Right renal pelvis (tissue), 4 donors: Measurements from ENCODE around the gene ZBTB9. TPM values are rescaled to one million over a fixed set of nuclear protein-coding genes. Genes with fewer than 3 reads are reported as not detected.

Experiments
- DNase-seq, 4 donors: peaks; one replicate each; pipeline ENCODE4 v3.0.0-alpha.2; 2013; ENCODE audit warnings: low read depth in 4 of 4, low spot score in 3 of 4, missing footprints in 1 of 4
- polyA plus RNA-seq, 4 donors: library from polyadenylated mRNA; unstranded; fragments of 120-200 nt; gene quantifications; one replicate each; pipeline ENCODE4 v1.2.1, GENCODE V29; 2013; ENCODE audit not compliant: insufficient read length in 4 of 4

Gene ZBTB9
- polyA plus RNA-seq, 4 donors = 15.3 to 18.0 (median 16.2) TPM

GRCh38 chr6:33432546-33432945 is 21.8 kb upstream of the ZBTB9 start:
- DNase-seq = no peak

DNA sequence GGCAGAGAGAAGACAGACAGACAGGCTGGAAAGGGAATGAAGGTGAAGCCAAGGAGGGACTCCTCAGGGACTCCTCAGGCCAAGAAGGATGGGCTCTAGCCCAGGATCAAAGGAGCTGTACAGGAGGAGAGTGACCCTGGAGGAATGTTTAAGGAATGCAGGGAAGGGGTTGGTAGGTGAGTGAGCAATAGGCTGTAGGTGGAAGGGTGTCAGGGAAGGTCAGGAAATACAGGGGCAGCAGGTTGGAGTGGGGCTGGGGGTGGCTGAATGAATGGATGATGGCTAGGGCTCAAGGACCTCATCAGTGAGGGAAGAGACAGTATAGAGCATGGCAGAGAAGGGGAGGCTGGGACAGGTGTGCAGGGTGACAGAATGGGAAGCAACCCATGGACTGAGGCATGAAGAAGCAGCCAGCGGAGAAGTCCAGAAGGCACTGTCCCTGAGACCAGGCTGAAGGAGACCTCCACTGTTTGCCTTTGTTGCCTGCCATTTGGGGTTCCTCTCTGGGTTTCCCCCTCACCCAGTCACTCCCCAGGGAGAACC is 21.3 kb upstream of the ZBTB9 start:
- no peak for DNase-seq

DNA sequence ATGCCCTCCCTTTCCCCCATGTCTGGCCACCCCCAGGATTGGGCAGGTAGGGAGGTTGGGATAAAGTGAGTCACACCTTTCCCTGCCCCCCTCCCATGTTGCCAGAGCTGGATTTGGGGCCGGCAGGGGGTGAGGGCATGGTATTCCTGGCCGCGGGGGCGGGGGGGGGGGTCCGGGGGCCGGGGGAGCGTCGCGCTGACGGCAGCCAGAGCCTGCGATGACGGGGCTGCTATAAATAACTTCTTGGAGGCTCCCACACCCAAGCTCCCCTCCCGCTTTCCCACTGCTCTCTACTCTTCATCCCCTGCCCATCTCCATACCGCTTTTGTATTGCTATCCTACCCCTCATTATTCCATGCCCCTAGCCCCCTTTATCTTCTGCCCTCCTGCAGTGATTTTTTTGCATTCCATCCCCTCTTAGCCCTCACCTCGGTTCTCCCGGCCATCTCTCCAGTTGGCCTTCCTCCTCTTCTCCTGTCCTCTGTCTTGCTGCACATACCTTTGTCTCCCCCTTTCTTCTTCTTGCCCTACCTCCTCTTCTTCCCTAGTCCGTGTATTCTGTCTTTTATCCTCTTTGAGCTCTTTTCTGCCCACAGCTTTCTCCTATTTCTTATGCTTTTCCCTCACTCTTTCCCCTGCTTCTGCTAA is 20.7 kb upstream of the ZBTB9 start:
- no peak for DNase-seq

DNA sequence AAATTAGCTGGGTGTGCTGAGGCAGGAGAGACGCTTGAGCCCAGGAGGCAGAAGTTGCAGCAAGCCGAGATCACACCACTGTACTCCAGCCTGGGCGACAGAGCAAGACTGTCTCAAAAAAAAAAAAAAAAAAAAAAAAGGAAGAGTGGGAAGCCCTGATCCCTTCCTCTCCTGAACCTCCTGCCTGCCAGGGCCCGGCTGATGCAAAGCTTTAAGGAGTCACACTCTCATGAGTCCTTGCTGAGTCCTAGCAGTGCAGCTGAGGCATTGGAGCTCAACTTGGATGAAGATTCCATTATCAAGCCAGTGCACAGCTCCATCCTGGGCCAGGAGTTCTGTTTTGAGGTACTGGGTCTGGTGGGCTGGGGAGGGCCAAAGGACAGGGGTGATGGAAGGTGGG is 19.4 kb upstream of the ZBTB9 start:
- DNase-seq = no peak

DNA sequence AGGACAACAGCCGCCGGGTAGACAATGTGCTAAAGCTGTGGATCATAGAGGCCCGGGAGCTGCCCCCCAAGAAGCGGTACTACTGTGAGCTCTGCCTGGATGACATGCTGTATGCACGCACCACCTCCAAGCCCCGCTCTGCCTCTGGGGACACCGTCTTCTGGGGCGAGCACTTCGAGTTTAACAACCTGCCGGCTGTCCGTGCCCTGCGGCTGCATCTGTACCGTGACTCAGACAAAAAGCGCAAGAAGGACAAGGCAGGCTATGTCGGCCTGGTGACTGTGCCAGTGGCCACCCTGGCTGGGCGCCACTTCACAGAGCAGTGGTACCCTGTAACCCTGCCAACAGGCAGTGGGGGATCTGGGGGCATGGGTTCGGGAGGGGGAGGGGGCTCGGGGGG is 16.7 kb upstream of the ZBTB9 start:
- no peak for DNase-seq

- no peak for DNase-seq
These were observed 15.3 kb upstream of the ZBTB9 start for GRCh38 chr6:33438978-33439594.

- DNase-seq = no peak
These were observed 14.3 kb upstream of the ZBTB9 start for GRCh38 chr6:33439956-33440648.

DNA sequence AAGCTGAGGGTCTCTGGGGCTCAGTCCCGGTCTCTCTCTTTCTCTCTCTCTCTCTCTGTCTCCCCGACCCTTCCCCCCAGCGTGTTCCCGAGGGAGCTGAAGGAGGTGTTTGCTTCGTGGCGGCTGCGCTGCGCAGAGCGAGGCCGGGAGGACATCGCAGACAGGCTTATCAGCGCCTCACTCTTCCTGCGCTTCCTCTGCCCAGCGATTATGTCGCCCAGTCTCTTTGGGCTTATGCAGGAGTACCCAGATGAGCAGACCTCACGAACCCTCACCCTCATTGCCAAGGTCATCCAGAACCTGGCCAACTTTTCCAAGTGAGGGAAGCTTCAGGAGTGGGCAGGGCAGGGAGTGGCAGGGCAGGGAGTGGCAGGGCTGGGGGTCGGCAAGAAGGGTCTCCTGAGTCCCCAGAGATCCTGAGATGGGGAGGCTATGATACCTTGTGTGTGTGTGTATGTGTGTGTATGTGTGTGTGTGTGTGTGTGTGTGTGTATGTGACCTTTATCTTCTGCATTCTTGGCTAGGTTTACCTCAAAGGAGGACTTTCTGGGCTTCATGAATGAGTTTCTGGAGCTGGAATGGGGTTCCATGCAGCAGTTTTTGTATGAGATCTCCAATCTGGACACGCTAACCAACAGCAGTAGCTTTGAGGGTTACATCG is 13.6 kb upstream of the ZBTB9 start:
- DNase-seq = no peak

GRCh38 chr6:33441457-33441856 is 12.9 kb upstream of the ZBTB9 start:
- DNase-seq = no peak

DNA sequence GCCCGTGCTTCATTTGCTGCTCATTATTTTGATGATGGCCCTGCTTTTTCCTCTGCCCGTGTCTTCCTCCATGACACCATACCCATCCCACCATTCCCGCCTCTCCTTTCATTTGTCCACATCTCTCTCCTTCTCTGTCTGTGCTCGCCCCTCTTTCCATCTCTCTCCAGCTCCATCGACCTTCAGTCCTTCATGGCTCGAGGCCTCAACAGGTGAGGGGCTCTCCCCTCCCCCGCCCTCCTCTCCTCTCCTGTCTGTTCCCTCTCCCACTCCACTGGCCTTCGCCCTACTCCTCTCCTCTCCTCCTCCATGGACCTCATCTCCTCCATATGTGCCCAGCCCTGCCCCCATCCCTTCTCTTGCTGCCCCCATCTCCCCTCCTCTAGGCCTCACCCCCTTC is 12.1 kb upstream of the ZBTB9 start:
- no peak for DNase-seq

DNA sequence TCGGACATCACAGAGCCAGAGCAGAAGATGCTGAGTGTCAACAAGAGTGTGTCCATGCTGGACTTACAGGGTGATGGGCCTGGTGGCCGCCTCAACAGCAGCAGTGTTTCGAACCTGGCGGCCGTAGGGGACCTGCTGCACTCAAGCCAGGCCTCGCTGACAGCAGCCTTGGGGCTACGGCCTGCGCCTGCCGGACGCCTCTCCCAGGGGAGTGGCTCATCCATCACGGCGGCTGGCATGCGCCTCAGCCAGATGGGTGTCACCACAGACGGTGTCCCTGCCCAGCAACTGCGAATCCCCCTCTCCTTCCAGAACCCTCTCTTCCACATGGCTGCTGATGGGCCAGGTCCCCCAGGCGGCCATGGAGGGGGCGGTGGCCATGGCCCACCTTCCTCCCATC is 11.4 kb upstream of the ZBTB9 start:
- DNase-seq = no peak

DNA sequence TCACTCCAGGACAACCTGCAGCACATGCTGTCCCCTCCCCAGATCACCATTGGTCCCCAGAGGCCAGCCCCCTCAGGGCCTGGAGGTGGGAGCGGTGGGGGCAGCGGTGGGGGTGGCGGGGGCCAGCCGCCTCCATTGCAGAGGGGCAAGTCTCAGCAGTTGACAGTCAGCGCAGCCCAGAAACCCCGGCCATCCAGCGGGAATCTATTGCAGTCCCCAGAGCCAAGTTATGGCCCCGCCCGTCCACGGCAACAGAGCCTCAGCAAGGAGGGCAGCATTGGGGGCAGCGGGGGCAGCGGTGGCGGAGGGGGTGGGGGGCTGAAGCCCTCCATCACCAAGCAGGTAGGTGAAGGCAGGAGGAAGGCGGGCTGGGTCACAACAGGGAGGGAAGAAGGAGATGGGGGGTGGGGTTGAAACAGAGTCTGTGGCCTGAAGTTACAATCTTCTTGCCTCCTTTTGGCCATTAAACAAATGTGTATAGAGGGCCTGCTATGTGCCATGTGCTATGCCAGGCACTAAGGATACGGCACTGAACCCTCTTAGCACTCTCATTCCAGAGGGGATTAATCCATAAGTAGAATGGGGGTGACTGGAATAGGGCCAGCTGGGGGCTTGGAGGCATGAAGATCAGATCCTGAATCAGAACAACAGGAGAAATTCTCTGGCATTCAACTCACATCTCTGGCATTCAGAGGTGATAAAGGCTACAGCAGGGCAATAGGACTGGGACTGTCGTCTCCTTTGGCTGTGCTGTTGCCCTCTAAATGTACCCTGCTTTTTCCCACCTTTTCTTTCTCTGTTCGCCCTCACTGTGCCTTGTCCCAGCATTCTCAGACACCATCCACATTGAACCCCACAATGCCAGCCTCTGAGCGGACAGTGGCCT is 10.5 kb upstream of the ZBTB9 start:
- DNase-seq = no peak

DNA sequence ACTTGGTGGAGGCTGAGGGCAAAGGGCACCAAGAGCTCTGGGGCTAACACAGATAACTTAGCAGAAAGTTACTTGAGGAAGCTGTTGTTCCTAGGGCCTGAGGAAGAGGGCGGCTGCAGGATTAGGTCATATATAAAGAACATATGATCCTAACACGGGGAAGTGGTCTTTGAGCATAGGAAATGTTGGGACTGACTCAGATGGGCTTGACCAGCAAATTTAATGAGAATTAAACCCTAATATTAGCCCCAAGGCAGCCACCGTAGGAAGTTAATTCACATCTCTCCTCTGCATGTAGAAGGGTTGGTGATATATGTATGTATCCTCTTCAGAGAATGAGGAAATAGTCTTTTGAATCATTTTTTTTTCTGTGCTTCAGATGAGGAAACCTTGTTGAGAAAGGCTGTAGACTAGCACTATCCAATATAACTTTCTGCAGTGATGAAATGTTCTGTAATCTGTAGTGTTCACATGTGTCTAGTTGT is 9.2 kb upstream of the ZBTB9 start:
- no peak for DNase-seq

- no peak for DNase-seq
These were observed 8.0 kb upstream of the ZBTB9 start for GRCh38 chr6:33446356-33446755.

DNA sequence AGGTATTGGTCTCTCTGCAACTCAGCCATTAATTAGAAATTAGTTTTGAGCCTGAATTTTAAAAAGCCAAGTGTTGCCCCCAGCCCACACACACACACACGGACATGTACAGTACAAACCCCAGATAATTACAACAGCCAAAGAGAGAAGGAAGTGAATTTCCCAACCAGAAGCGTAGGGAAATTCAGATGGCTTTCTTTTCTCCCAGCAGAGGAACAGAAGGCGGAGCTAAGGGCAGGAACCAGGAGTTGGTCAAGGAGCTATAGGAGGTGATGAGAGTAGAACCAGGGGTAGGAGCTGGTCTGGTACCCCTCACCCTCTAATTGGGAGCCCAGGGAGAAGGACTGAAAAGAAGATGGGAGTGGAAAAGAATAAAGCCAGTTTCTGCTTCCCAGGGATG is 3.9 kb upstream of the ZBTB9 start:
- DNase-seq = no peak

- no peak for DNase-seq
These were observed 2.8 kb upstream of the ZBTB9 start for GRCh38 chr6:33451606-33452005.

DNA sequence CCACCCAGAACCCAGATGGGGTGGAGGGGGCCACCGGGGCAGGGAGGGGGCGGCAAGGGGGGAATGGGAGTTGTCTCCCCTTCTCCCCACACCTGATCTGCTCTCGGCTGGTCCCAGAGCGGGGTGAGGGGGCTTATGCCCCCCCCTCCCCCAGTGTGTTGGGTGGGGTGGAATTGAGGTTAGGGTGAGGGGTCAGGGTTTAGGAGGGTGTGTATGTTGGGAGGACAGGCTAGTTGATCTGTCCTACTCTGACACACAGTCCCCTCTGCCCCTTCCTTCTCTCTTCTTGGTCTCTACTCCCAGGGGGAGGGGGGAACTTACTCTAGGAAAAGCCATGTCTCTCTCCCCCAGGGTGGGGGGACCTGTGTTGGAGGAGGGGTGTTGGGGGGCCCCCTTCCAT is 1.9 kb upstream of the ZBTB9 start:
- no peak for DNase-seq

- DNase-seq = no peak
These were observed 875 bp upstream of the ZBTB9 start for GRCh38 chr6:33453393-33454008.

DNA sequence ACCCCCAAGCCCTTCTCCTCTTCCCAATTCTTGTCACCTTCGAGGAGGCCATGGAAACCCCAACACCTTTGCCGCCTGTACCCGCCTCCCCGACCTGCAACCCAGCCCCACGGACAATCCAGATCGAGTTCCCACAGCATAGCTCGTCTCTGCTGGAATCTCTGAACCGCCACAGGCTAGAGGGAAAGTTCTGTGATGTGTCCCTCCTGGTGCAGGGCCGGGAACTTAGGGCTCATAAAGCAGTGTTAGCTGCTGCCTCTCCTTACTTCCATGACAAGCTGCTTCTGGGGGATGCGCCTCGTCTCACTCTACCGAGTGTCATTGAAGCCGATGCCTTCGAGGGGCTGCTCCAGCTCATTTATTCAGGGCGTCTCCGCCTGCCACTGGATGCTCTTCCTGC is 675 bp downstream of the ZBTB9 start:
- no peak for DNase-seq

DNA sequence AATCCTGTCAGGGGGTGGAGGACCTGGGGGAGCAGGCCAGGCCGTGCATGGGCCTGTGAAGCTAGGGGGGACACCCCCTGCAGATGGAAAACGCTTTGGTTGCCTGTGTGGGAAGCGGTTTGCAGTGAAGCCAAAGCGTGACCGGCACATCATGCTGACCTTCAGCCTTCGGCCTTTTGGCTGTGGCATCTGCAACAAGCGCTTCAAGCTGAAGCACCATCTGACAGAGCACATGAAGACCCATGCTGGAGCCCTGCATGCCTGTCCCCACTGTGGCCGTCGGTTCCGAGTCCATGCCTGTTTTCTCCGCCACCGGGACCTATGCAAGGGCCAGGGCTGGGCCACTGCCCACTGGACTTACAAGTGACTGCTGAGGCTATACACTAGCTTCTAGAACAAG is 1.8 kb downstream of the ZBTB9 start:
- DNase-seq = no peak
